NCI-H774 (cell line): ENCODE results near the gene TMEM59L.

ENCODE experiments used
- DNase-seq: peaks from one replicate; lab custom pipeline; 2025; lab: John Stamatoyannopoulos, UW

TMEM59L gene

DNA sequence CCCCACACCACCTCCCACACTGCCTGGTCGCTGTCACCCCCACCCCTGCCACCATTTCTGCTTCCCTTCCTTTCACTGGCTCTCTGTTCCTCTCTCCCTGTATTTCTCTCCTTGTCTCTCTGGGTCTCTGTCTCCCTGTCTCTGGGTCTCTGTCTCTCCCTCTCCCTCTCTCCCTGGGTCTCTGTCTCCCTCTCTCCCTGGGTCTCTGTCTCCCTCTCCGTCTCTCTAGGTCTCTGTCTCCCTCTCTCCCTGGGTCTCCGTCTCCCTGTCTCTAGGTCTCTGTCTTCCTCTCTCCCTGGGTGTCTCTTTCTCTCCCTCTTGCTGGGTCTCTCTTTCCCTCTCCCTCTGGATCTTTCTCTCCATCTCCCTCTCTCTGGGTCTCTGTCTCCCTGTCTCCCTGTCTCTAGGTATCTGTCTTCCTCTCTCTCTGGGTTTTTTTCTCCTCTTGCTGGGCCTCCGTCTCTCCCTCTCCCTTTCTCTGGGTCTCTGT, 45.7 kb downstream of the TMEM59L start:
- no peak for DNase-seq

DNA sequence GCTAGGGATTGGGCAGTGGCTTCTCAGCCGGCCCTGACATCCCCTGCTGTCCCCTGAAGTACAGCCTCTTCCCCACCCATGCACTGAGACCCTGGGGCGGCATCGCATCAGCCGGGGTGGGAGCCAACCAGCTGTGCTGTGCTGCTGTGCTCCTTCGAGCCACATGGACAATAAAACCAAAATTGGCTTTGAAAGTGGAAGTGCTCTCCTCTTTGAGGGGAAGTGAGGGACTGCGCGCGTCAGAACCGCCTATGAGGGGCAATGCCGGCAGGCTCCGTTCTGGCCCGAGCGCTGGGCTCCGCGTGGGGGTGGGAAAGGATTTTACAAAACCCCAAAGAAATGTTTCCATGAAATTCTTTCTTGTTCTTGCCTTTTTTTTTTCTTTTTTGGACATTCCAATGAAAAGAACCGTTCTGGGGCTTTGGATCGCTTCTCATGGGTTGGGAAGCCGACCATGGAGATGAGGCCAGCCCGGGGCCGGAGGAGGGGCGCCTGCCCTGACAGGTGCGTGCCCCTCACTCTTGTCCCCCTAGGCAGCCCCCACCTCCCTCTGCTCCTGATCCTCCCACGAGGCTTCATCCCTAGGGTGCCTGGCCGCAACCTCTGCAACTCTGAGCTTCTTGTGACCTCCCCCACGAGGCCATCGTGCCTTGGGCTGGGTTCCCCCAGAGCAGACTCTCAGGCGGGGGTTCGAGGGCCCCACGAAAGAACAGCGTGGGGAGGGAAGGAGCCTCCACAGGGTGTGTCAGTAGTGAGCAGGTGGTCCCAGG, 46.8 kb downstream of the TMEM59L start:
- DNase-seq, result no peak

DNA sequence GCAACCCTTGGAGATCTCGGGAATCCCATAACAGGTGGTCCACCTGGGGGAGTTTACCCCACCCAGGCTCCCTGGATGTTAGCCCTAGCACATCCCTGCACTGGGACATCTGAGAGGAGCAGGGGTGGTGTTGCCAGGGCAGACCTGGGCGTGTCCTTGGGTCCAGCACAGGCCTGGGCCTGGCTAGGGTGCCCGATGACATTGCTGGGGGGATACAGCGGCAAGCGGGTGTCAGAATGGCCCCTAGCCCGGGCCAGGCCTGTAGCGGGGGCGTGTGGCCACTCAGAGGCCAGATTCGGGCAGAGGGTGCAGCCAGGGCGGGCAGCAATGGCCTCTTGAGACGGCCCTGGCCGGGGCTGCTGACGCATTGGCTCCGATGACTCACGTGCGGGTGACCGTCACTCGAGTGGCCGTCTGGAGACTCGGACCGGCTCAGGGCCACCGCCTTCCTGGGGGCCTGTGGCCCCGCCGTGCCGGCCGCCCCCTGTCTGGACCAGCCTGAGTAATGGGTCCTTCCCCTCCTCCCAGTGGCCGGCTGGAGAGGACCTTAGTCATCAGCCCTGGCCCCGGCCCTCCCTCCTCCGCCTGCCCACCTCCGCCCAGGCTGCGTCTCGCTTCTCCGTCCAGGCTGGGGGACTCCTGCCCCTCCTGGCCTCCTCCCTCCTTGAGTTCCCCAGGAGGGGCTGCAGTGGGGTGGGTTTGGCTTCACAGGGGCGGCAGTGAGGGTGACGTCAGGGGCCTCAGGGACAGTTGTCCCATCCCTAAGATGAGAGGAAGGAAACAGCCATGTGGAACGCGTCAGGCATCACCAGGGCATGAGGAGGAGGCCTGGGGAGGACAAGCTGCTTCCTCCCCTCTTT, 47.6 kb downstream of the TMEM59L start:
- DNase-seq, result no peak

DNA sequence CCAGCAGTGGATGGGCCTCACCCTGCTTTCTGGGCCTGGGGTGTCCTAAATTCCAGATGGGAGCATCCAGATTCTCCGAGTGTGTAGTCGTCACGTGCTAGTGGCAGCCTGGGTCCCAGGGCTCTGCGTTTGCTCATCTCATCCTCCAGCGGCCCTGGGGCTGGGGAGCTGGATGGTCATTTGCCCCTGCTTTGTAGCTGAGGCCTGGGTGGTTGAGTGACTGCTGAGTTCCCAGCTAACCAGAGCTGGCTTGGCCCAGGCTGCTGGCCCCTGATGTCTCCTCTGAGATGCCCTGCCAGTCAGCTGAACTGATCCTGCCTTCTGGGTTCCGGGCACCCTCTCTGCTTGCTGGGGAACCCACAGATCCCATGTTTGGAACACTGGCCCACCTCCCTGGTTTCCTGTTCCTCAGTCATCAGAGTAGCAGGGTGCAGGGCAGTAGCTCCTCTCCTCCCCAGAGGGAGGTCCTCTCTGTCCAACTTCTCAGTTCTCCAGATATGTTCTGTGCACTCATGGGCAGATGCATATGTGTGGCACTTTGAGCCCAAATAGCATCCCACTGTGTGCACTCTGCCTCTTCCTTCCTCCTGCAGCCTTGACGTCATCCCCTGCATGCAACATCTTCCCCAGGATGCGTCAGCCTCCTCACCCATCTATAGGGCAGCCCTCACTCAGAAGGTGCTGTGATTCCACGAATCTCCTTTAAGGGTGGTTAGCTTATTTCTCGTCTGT, 48.4 kb downstream of the TMEM59L start:
- DNase-seq, result no peak

DNA sequence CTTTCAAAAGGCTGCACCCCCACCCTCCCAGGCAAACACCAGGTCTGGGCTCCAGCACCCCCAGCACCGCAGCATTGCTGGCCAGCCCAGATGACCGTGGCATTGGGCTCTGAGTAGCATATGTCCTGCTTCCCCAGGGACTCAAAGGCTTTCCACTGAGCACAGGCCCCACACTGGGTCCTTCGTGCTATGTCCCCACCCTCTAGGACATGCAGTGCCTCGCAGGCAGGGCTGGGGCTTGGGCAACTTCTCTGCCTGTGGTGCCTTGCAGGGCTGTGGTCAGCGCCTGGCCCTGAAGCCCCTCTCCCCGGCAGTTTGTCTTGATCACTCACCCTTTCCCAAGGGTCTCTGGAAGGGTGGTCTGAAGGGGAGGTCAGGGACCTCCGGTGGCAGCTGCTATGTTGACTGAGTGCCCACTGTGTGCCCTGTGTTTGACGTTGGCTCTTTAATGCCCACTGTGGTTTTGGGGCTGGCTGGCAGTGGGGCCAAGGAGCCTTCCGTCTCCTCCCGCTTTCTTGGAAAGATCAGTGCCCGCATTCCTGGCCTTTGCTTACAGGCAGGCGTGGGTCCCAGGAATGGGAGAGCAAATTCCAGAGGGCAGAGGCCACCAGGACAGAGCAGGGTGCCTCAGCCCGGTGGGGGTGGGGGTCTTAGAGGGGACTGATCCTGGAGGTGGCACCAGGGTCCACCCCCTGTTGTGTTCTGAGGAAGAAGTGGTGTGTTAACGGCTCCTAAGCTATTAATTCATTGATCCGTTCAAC, 50.5 kb downstream of the TMEM59L start:
- DNase-seq, result no peak

DNA sequence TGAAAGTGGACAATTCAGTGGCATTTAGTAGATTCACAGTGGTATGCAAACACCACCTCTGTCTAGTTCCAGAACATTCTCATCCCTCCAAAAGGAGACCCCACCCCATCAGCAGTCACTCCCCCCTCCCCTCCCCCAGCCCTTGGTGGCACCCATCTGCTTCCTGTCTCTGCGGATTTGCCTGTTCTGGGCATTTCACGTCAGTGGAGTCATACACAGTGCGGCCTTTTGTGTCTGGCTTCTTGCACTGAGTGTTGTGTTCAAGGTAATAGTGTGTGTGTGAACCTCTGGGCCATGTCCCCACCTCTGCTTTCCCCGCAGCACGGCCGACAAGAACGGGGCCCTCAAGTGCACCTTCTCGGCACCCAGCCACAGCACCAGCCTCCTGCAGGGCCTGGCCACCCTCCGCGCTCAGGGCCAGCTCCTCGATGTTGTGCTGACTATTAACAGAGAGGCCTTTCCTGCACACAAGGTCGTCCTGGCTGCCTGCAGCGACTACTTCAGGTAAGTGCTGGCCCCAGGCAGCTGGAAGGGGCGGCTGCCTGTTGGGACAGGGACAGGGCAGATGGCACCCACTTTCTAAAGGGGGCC, 51.4 kb downstream of the TMEM59L start:
- DNase-seq, result no peak

DNA sequence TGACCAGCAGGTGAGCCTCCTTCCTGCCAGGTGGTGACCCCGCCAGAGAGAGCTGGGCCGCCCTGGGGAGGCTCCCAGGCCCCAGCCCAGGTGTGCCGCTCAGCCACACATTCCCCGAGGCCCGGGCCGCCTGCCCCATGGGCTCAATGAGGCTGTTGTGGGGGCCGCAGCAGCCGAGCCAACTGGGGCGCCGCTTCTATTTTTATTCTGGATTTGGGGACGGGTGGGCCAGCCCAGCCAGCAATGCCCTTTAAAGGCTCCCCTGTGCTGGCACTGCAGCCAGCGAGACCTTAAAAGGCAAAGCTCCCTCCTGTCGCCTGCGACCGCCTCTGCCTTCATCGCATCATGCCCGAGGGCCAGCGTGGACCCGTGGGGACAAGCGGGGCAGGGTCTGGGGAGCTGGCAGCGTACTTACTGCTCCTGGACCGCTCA, 53.1 kb downstream of the TMEM59L start:
- DNase-seq, result no peak

DNA sequence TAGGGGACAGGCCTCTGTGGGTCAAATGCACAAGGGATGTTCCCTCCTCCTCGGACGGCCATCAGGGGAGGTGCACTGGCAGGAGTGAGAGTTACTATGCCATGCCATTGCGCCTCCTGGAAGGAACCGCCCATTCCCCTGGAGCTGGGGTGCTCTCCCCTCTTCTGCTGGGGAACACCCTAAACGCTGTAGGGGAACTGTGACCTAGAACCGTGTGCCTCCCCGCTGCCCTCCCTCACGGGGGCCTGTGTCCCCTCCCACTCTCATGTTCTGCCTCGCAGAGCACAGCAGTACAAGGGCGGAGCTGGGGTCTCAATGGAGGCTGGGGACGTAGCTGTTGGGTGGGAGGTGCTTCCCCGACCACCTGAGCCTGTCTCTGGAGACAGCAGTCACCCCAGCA, 53.6 kb downstream of the TMEM59L start:
- DNase-seq, result no peak

DNA sequence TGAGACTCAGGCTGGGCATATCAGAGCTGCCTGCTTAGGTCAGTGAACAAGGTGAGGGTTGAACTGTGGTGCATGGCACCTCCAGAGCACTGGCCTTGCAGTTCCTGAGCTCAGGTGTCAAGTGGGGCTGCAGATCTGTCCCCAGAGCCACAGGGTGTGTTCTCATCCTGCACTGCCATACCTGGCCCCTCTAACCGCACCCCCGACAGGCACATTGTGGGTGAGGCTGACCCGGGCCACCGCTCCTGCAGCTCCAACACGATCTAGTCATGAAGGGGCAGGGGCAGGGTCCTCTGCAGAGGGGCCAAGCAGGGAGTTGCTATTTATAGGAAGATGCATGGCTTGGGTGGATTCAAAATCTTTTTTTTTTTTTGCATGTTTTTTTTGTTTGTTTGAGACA, 54.1 kb downstream of the TMEM59L start:
- no peak for DNase-seq

DNA sequence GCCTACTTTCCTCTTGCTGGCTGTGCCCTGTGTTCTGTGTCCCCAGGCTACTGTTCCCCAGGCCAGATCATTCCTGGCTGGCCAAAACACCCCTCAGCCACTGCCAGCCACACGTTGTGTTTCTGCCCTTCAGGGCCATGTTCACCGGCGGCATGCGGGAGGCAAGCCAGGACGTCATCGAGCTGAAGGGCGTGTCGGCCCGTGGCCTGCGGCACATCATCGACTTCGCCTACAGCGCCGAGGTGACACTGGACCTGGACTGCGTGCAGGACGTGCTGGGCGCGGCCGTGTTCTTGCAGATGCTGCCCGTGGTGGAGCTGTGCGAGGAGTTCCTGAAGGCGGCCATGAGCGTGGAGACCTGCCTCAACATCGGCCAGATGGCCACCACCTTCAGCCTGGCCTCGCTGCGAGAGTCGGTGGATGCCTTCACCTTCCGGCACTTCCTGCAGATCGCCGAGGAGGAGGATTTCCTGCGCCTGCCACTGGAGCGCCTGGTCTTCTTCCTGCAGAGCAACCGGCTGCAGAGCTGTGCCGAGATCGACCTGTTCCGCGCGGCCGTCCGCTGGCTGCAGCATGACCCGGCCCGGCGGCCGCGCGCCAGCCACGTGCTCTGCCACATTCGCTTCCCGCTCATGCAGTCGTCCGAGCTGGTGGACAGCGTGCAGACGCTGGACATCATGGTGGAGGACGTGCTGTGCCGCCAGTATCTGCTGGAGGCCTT, 55.0 kb downstream of the TMEM59L start:
- no peak for DNase-seq

DNA sequence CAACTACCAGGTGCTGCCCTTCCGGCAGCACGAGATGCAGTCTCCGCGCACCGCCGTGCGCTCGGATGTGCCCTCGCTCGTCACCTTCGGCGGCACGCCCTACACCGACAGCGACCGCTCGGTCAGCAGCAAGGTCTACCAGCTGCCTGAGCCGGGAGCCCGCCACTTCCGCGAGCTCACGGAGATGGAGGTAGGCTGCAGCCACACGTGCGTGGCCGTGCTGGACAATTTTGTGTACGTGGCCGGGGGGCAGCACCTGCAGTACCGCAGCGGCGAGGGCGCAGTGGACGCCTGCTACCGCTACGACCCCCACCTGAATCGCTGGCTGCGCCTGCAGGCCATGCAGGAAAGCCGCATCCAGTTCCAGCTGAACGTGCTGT, 55.6 kb downstream of the TMEM59L start:
- DNase-seq, result no peak

DNA sequence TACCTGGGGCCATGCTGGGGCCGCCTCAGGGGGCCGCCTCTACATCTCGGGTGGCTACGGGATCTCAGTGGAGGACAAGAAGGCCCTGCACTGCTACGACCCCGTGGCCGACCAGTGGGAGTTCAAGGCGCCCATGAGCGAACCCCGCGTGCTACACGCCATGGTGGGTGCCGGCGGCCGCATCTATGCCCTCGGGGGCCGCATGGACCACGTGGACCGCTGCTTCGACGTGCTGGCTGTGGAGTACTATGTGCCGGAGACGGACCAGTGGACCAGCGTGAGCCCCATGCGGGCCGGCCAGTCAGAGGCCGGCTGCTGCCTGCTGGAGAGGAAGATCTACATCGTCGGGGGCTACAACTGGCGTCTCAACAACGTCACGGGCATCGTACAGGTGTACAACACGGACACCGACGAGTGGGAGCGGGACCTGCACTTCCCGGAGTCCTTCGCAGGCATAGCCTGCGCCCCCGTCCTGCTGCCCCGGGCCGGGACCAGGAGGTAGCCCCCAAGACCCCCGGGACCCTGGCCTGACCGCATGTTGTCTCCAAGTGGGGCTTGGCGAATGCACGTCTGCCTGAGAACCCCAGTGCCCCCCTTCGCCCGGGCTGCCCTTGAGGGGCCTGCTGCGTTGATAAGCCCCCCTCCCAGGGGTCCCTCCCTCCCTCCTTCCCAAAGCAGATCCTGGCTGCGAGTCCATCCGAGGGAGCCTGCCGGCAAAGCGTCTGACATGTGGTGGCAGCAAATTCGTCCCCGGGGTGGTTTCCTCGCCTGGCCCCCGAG, 56.3 kb downstream of the TMEM59L start:
- no peak for DNase-seq

DNA sequence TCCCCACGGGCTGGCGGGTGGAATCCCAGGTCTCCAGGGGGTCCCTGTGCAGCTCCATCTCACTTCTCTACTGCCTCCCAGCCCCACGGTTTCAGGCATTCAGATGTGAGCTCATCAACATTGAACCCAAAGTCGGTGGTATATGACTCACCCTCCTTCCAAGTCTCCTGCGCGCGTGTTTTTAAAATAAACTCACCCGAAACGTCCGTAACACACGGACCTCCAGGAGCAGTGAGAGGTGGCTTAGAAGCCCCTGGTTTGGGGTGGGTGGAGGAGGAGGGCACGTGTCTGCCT, 56.8 kb downstream of the TMEM59L start:
- DNase-seq, result no peak

DNA sequence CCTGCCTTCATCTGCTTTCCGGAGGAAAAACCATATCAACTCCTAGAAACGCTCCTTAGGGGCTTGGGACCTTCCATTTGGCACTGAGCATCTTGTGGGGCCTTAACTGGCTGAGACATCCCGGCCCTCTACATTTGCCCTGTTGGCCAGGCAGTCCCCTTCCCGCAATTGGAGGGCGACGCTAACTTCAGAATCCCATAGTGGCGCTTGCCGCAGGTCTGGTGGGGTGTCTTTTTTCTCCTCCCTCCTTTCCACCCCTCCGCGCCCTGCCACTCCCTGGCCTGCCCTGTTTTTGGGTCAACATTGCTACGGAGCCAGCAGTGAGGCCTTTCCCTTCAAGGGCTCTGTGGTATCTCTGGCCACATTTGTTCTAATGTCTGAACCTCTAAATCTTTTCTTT, 57.2 kb downstream of the TMEM59L start:
- no peak for DNase-seq

DNA sequence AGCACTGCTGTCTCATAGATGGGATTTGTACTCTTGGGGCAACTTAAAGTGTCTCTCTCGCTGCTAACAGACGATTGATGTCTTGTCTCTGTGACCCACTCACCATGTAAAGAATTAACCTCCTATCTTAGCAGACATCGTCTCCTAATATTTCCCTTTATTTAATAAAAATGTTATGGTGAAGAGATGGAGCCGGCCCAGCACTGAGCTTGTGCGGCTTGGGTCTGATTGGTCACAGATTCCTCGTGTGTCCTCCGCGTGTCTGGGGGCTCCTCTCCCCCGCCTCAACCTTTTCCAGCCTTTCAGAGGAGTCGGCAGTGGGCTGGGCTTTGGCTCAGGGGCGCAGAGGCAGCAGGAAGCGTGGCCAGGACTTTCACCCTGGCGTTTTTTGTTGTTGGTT, 57.6 kb downstream of the TMEM59L start:
- DNase-seq, result no peak
